HepG2 (cell line): ENCODE results near the gene MT1F. TPM values are rescaled to one million over a fixed set of nuclear protein-coding genes. Genes with fewer than 3 reads are reported as not detected.

Experiments
- ATAC-seq: fragments of 200-7000 bp; cut with Tn5 transposase; 3 replicates; pipeline ENCODE4 v1.9.1; 2020; ENCODE audit warnings: mild to moderate bottlenecking, moderate library complexity
- BruUV-seq: library from RNA; stranded (reverse); fragments of 400-500 nt; replicated peaks from 2 replicates; lab custom pipeline; 2021; lab: Mats Ljungman, UMichigan
- CTCF ChIA-PET: fragments of 300-600 bp; formaldehyde crosslinking; extraction: SDS; loops from one replicate; lab custom pipeline; 2021; ENCODE audit warnings: low total read pairs, inconsistent platforms, low intra/inter-chr PET ratio; lab: Yijun Ruan, JAX
- POLR2A ChIA-PET: fragments of 350-600 bp; sonication (Branson Sonifier 250); formaldehyde crosslinking; loops from one replicate; lab custom pipeline; 2020; ENCODE audit warnings: antibody characterized with exemption, inconsistent platforms; lab: Yijun Ruan, JAX
- DNase-seq: peaks from one replicate; pipeline ENCODE4 v3.0.0-alpha.2; 2015; ENCODE audit warnings: low spot score
- FAIRE-seq: peaks from 3 replicates; lab custom pipeline; 2011; peaks lifted over from hg19 to GRCh38; lab: Jason Lieb, UNC
- H2AFZ ChIP-seq: one replicate; pipeline ENCODE4 v1.6.1; 2011; ENCODE audit warnings: low read length, inconsistent platforms
- H3K27ac ChIP-seq: fragments of 300-600 bp; 3 replicates; pipeline ENCODE4 v1.8.0; 2011; ENCODE audit warnings: mixed run types, mild to moderate bottlenecking, mixed read lengths, low read length, inconsistent platforms; ENCODE audit not compliant: insufficient read depth; ENCODE audit errors: extremely low read length
- H3K27me3 ChIP-seq, 2 experiments: fragments of 200-600 bp in 1 of 2; 2 replicates in 1 of 2; 3 replicates in 1 of 2; pipeline versions ENCODE4 v1.6.0 to v1.8.0; 2011; ENCODE audit warnings: low read length in 2 of 2, mild to moderate bottlenecking in 2 of 2, moderate library complexity in 2 of 2, inconsistent platforms in 1 of 2; ENCODE audit not compliant: insufficient read depth in 2 of 2, control insufficient read depth in 1 of 2
- H3K36me3 ChIP-seq, 2 experiments: fragments of 200-600 bp in 1 of 2; replicated peaks in 1 of 2; 2 replicates in 1 of 2; 3 replicates in 1 of 2; pipeline versions ENCODE4 v1.5.1 to v1.8.0; 2011; ENCODE audit warnings: low read length in 2 of 2, inconsistent platforms in 1 of 2; ENCODE audit not compliant: insufficient read depth in 2 of 2, control insufficient read depth in 1 of 2
- H3K4me1 ChIP-seq: 2 replicates; pipeline ENCODE4 v1.5.1; 2012; ENCODE audit warnings: low read length, inconsistent platforms; ENCODE audit not compliant: insufficient read depth
- H3K4me2 ChIP-seq: 2 replicates; pipeline ENCODE4 v1.6.0; 2011; ENCODE audit warnings: low read depth, low read length, inconsistent platforms
- H3K4me3 ChIP-seq, 3 experiments: fragments of 200-600 bp in 1 of 3; sonication (generic), shearing (Covaris generic) in 1 of 3; replicated peaks in 1 of 3; 2 replicates each; pipeline ENCODE4 v1.5.1; 2011 to 2016; ENCODE audit warnings: low read length in 3 of 3, inconsistent platforms in 2 of 3, low read depth in 2 of 3, mild to moderate bottlenecking in 2 of 3, control low read depth in 1 of 3, mixed read lengths in 1 of 3; ENCODE audit not compliant: insufficient read depth in 1 of 3
- H3K79me2 ChIP-seq: one replicate; pipeline ENCODE4 v1.6.1; 2011; ENCODE audit warnings: low read length, inconsistent platforms; ENCODE audit not compliant: insufficient read depth
- H3K9ac ChIP-seq: 2 replicates; pipeline ENCODE4 v1.6.0; 2011; ENCODE audit warnings: mild to moderate bottlenecking, low read depth, low read length, inconsistent platforms; ENCODE audit not compliant: insufficient read depth
- H3K9me3 ChIP-seq: 2 replicates; pipeline ENCODE4 v1.5.1; 2012; ENCODE audit warnings: mild to moderate bottlenecking, low read length
- H4K20me1 ChIP-seq: 2 replicates; pipeline ENCODE4 v1.6.0; 2011; ENCODE audit warnings: inconsistent platforms, mild to moderate bottlenecking, low read length, moderate library complexity; ENCODE audit not compliant: insufficient read depth
- CCAR2 ChIP-seq: fragments of 200-400 bp; formaldehyde crosslinking; optimal IDR thresholded peaks from 2 replicates; pipeline ENCODE3; 2018; ENCODE audit warnings: low read depth, mild to moderate bottlenecking, low read length, moderate library complexity
- ZFP62 ChIP-seq: sonication (generic); formaldehyde crosslinking; IDR thresholded peaks from 2 replicates; pipeline ENCODE4 v1.4.0; 2020; ENCODE audit warnings: missing genetic modification reagents
- ZNF350 ChIP-seq: sonication (generic); formaldehyde crosslinking; IDR thresholded peaks from 2 replicates; pipeline ENCODE4 v1.4.0; 2020; ENCODE audit warnings: mild to moderate bottlenecking, low read depth, missing genetic modification reagents, borderline replicate concordance
- ZNF556 ChIP-seq: sonication (generic); formaldehyde crosslinking; IDR thresholded peaks from 2 replicates; pipeline ENCODE4 v1.4.0; 2020; ENCODE audit warnings: mild to moderate bottlenecking, missing genetic modification reagents, borderline replicate concordance
- ZNF720 ChIP-seq: sonication (generic); formaldehyde crosslinking; IDR thresholded peaks from 2 replicates; pipeline ENCODE4 v1.4.0; 2020; ENCODE audit warnings: missing genetic modification reagents
- WGBS: methylation state at CpG from one replicate; pipeline ENCODE4 v1.1.6; 2017; ENCODE audit warnings: low lambda C conversion rate; 5-methylcytosine and 5-hydroxymethylcytosine counted together
- in situ Hi-C: cut with HindIII; loops from 2 replicates; pipeline ENCODE4 v1.10.0; 2017; ENCODE audit warnings: low pct_unique_long_range_greater_than_20kb; ENCODE audit not compliant: extremely low pct_ligation_motif_present
- intact Hi-C: fragments of 100-400 bp; cut with micrococcal nuclease; formaldehyde crosslinking; loops from one replicate; pipeline ENCODE4 v1.10.0; 2022; ENCODE audit not compliant: unreplicated experiment
- polyA plus RNA-seq, 8 experiments: library from polyadenylated mRNA; depleted of rRNA in 3 of 8; stranded (reverse) in 7 of 8; unstranded in 1 of 8; fragments of >200 nt; fragmentation: Illumina TruSeq in 4 of 8; extraction: Trizol in 4 of 8; gene quantifications; 2 replicates each; pipeline versions ENCODE4 v1.2.1 to v1.2.3, GENCODE V29; 2011 to 2016; ENCODE audit warnings: low read depth in 4 of 8, missing spikeins in 1 of 8, mixed read lengths in 1 of 8; ENCODE audit not compliant: insufficient read depth in 1 of 8
- total RNA-seq, 5 experiments: library from RNA; depleted of rRNA; stranded (reverse); fragments of >200 nt; fragmentation: Illumina TruSeq; extraction: Trizol; gene quantifications; 2 replicates each; pipeline ENCODE4 v1.2.3, GENCODE V29; 2016; ENCODE audit warnings: low read depth in 1 of 5
- TF ChIP-seq, protein P1 (sequence below): sonication (generic); formaldehyde crosslinking; IDR thresholded peaks from 2 replicates; pipeline ENCODE4 v1.4.0; 2020; ENCODE audit warnings: mild to moderate bottlenecking, missing genetic modification reagents
- TF ChIP-seq, protein P2 (sequence below): sonication (generic); formaldehyde crosslinking; conservative IDR thresholded peaks from 2 replicates; pipeline ENCODE4 v1.8.0; 2022; ENCODE audit warnings: missing genetic modification reagents

MT1F gene
- total and polyA plus RNA-seq, 2 of the 13 experiments (the other 11 are each of a cell fraction or from before 2014, with no cell fraction given), result 1.9 to 169 TPM

DNA sequence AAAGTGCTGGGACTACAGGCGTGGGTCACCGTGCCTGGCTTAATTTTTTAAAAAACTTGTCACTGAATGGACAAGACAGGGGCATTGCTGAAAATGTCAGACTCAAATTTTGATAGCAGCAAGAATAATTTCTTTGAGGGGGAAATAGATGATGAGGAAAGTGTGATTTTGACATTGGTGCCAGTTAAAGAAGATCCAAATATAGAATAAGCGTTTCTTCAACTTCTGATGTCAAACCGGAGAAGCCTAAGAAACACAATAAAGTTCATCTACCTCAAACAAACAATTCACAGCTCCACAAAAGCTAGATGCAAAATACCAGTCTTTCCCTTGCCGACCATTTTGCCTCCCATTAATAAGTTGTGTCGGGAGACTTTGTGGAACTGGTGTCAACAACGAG is 29.0 kb downstream of the MT1F start:
- ATAC-seq, result no peak
- Histone ChIP-seq H3K27me3 (no peaks in the 10 kb centered on the region; a peak in 1 of 5 replicates), H2AFZ (no peak overlapping the region), H3K9me3 (peaks cover 10% of the 10 kb centered on the region), H4K20me1 (no peaks in the 10 kb centered on the region), H3K27ac (no peak overlapping the region), H3K4me3 (no peak overlapping the region), H3K36me3 (no peaks in the 10 kb centered on the region), H3K79me2 (no peaks in the 10 kb centered on the region), H3K9ac (no peak overlapping the region), H3K4me2 (no peak overlapping the region), H3K4me1 (peaks cover 39% of the 10 kb centered on the region)
- BruUV-seq, result no TSS peak
- ChIA-PET CTCF (no interaction called here), POLR2A (no interaction called here)
- TF ChIP-seq ZNF350, result no peak
- TF ChIP-seq, protein P1, sequence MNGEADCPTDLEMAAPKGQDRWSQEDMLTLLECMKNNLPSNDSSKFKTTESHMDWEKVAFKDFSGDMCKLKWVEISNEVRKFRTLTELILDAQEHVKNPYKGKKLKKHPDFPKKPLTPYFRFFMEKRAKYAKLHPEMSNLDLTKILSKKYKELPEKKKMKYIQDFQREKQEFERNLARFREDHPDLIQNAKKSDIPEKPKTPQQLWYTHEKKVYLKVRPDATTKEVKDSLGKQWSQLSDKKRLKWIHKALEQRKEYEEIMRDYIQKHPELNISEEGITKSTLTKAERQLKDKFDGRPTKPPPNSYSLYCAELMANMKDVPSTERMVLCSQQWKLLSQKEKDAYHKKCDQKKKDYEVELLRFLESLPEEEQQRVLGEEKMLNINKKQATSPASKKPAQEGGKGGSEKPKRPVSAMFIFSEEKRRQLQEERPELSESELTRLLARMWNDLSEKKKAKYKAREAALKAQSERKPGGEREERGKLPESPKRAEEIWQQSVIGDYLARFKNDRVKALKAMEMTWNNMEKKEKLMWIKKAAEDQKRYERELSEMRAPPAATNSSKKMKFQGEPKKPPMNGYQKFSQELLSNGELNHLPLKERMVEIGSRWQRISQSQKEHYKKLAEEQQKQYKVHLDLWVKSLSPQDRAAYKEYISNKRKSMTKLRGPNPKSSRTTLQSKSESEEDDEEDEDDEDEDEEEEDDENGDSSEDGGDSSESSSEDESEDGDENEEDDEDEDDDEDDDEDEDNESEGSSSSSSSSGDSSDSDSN, result no peak
- TF ChIP-seq CCAR2, result no peak
- no peak for TF ChIP-seq ZFP62
- in situ Hi-C loops, result no loop called here
- no peak for FAIRE-seq
- intact Hi-C loops, result no loop called here
- WGBS, result 75% methylated on average over 7 of the region's 7 CpGs
- no peak for DNase-seq

DNA sequence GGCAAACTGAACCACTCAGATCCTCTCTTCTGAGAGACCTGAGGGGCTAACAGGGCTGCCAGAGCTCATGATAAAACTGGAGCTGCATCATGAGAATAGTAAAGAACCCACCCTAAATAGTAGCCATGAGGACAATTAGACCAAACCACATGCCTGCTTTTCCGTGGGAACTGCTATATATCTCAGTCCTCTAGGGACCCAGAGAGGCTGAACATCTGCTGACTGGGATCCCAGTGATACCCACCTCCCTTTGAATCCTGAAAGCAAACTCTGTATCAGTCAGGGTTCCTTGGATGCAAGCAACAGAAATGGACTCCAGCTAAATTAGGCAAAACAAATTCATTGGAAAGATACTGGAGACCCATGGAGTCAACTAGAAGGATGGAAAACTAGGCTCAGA is 31.0 kb downstream of the MT1F start:
- Histone ChIP-seq H3K9ac (no peak overlapping the region), H3K79me2 (no peaks in the 10 kb centered on the region), H3K4me2 (no peak overlapping the region), H2AFZ (no peak overlapping the region), H4K20me1 (no peaks in the 10 kb centered on the region), H3K27me3 (no peaks in the 10 kb centered on the region), H3K4me3 (no peak overlapping the region), H3K9me3 (peaks cover 10% of the 10 kb centered on the region), H3K36me3 (no peaks in the 10 kb centered on the region), H3K27ac (no peak overlapping the region), H3K4me1 (peaks cover 30% of the 10 kb centered on the region)
- BruUV-seq, result no TSS peak
- in situ Hi-C loops (no loop called here), intact Hi-C loops (no loop called here)
- FAIRE-seq, result no peak
- TF ChIP-seq, protein P2, sequence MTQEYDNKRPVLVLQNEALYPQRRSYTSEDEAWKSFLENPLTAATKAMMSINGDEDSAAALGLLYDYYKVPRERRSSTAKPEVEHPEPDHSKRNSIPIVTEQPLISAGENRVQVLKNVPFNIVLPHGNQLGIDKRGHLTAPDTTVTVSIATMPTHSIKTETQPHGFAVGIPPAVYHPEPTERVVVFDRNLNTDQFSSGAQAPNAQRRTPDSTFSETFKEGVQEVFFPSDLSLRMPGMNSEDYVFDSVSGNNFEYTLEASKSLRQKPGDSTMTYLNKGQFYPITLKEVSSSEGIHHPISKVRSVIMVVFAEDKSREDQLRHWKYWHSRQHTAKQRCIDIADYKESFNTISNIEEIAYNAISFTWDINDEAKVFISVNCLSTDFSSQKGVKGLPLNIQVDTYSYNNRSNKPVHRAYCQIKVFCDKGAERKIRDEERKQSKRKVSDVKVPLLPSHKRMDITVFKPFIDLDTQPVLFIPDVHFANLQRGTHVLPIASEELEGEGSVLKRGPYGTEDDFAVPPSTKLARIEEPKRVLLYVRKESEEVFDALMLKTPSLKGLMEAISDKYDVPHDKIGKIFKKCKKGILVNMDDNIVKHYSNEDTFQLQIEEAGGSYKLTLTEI (CRISPR knock-in tag), result no peak
- TF ChIP-seq ZNF720 (CRISPR knock-in tag) (no peak), ZNF556 (CRISPR knock-in tag) (no peak)
- DNase-seq, result no peak
- CTCF ChIA-PET, result no interaction called here
- 0% methylated on average over 1 of the region's 1 CpG for WGBS
- ATAC-seq, result peak; percentile 66
- POLR2A ChIA-PET, result no interaction called here
